ENCODE measurements around the gene ARID3C.
A peak's percentile ranks its signal among the peaks of the same experiment; 100 is the strongest.
"Not testable (repeated sequence)": the region's sequence is repeated elsewhere in the genome, so short reads cannot be mapped to it uniquely, and the experiment has no call there.

ARID3C gene

DNA sequence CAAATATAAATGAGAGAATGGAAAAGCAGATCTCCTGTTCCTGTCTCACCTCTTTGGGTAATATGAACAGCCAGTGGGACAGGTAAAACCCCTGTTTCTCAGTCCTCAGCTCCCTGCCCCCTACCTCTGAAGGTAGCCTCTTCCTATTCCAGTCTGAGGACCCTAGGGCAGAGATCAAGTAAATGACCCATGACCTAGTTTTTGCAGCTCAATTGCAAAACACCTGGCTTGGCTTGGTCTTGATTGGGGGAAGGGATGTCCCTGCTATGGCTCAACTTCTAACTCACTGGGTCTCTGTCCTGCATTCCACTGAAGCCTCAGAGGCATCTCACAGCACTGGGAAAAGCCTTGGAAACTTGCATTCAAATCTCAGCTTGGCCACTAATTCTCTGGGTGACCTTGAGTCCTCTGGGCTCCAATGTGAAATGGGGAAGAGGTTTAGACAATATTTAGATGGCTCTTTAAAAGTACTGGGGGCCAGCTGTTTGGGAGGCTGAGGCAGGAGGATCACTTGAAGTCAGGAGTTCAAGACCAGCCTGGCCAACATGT lies 16.0 kb upstream of the ARID3C start:
- no peak for TF ChIP-seq ZNF274 (IDR thresholded peaks at IDR 0.05; ENCODE audit: low read depth, low read length)
- no peak overlapping the region for H3K4me3 ChIP-seq (ENCODE audit: low read length)

- no peak for TF ChIP-seq ZNF274 (IDR thresholded peaks at IDR 0.05; ENCODE audit: low read depth, low read length)
- H3K4me3 ChIP-seq (ENCODE audit: low read length) = no peak overlapping the region
Observed at GRCh38 chr9:34642679-34643078, 13.8 kb upstream of the ARID3C start.

GRCh38 chr9:34639322-34639721 lies 10.5 kb upstream of the ARID3C start:
- H3K4me3 ChIP-seq (ENCODE audit: low read length) = not testable (repeated sequence)

- H3K4me3 ChIP-seq (ENCODE audit: low read length) = peak overlapping the region; percentile 66; the same call in 1 of the 2 replicates
- no peak for TF ChIP-seq ZNF274 (IDR thresholded peaks at IDR 0.05; ENCODE audit: low read depth, low read length)
Observed at GRCh38 chr9:34638138-34638445, 9.2 kb upstream of the ARID3C start.

DNA sequence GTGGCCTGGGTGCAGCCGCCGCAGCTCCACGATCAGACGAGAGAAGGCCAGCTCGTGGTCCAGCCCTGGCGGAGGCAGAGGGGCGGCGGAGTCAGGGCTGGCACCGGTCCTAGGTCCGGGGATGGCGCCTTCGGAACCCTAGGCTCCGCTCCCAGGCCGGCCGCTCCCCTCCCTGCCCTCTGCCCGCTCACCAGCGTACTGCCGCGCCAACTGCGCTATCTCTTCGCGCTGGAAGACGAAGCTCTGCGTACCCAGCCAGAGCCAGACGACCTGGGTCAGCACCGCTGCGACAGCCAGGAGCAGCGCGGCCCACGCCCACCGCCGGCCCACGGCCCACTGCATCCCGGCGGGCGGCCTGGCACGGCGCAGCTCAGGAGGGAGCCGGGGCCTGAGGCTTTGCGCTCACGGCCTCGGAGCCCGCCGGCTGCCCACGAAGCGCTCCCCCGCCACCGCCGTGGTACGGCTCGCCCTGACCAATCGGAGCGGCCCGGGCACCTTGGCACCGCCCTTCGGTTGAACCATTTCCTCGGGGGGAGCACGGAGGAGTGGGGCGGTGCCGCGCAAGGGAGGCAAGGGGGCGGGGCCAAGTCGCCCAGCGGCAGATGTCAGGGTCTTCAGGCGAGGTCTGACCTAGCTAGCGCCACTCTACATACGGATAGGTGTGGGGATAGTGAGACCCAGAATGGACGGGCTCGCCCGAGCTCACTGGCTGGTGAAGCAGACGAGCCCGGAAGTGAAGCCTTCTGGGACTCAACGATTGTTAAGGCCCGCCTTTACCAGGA lies 8.7 kb upstream of the ARID3C start, which contains the start of gene SIGMAR1:
Gene SIGMAR1, minus strand, starts transcription at position 432 of the 782 bp plus-strand sequence. Its CDS starts 90 bp downstream, at position 342.
- no peak for TF ChIP-seq ZNF274 (IDR thresholded peaks at IDR 0.05; ENCODE audit: low read depth, low read length)
- H3K4me3 ChIP-seq (ENCODE audit: low read length) = peak within 1 kb of the TSS; percentile 66; the same call in 1 of the 2 replicates

DNA sequence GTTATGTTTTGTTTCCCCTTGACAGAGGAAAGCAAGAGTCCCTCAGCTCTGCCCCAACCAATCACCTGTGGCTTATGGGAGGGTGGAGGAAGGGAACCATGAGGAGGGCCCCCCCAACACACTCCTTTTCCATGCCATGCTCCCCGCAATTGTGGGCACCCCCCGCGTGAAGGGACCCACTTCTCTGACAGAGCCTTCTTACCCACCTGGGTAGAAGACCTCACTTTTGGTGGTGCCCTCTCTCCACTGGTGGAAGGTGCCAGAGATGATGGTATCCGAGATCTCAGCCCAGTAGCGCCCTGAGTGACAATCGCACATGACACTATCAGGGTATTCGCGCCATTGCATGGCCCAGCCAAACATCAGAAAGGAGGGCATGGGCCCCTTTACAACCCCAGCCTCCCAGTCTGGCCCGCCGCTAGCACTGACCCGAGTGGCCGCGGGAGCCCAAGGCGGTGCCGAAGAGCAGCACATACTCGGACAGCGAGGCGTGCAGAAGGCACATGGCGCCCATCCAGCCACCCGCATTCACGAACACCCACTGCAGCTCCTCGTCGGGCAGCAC lies 8.0 kb upstream of the ARID3C start:
- no peak for TF ChIP-seq ZNF274 (IDR thresholded peaks at IDR 0.05; ENCODE audit: low read depth, low read length)
- peak overlapping the region; percentile 66; the same call in 1 of the 2 replicates for H3K4me3 ChIP-seq (ENCODE audit: low read length)

DNA sequence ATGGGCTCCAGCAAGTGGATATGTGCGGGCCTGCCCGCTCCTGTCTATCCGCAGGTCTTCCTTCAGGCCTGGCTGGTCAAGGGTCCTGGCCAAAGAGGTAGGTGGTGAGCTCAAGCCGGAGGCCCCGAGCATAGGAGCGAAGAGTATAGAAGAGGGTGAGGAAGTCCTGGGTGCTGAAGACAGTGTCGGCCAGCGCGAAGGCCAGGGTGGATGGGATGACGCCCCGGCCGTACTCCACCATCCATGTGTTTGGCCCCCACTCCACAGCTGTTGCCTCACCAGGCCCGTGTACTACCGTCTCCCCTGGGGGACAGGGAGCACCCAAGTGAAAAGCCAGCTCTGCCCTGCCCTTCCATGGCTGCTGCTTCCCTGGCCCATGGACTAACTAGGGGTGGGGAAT lies 6.7 kb upstream of the ARID3C start:
- H3K4me3 ChIP-seq (ENCODE audit: low read length) = no peak overlapping the region

DNA sequence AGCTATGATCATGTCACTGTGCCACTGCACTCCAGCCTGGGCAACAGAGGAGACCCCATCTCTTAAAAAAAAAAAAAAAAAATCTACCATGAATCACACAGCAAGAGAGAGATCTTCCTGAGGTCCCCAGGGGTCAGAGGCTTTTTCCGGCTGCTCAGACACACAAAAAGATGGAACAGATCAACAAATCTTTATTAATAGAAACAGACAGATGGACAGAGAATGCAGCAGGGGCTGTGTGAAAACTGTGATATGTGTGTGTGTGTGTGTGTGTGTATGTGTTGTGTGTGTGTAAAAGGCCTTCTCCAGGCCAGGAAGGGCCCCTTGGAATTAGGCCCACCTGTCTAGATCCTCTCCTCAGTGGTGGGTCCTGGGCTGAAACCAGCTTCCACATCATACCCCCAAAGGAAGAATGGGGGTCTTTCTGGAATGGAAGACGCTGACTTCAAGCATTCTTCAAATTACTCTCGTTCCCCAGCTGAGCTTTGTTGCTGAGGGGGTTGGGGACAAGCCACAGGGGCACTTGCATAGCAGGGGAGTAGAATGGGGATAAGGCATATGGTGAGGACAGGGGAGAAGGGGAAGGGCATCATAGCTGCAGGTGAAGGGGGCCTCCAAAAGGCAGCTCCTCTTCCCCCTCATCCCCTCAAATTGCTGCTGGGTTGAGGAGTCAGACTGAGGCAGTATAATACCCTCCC lies 5.8 kb upstream of the ARID3C start:
- no peak overlapping the region for H3K4me3 ChIP-seq (ENCODE audit: low read length)
- no peak for TF ChIP-seq ZNF274 (IDR thresholded peaks at IDR 0.05; ENCODE audit: low read depth, low read length)

More for the DNA sequence above, 6.7 kb upstream of the ARID3C start:
- no peak for TF ChIP-seq ZNF274 (IDR thresholded peaks at IDR 0.05; ENCODE audit: low read depth, low read length)

- no peak overlapping the region for H3K4me3 ChIP-seq (ENCODE audit: low read length)
Observed at GRCh38 chr9:34633851-34634550, 5.1 kb upstream of the ARID3C start.

GRCh38 chr9:34633166-34633565 lies 4.3 kb upstream of the ARID3C start:
- TF ChIP-seq ZNF274 (IDR thresholded peaks at IDR 0.05; ENCODE audit: low read depth, low read length) = no peak
- H3K4me3 ChIP-seq (ENCODE audit: low read length) = no peak overlapping the region

More at GRCh38 chr9:34633851-34634550, 5.1 kb upstream of the ARID3C start:
- TF ChIP-seq ZNF274 (IDR thresholded peaks at IDR 0.05; ENCODE audit: low read depth, low read length) = no peak

GRCh38 chr9:34630402-34631154 lies 1.7 kb upstream of the ARID3C start:
- no peak for TF ChIP-seq ZNF274 (IDR thresholded peaks at IDR 0.05; ENCODE audit: low read depth, low read length)

GRCh38 chr9:34629491-34629808 lies 584 bp upstream of the ARID3C start:
- no peak for TF ChIP-seq ZNF274 (IDR thresholded peaks at IDR 0.05; ENCODE audit: low read depth, low read length)

More at GRCh38 chr9:34630402-34631154, 1.7 kb upstream of the ARID3C start:
- H3K4me3 ChIP-seq (ENCODE audit: low read length) = no peak overlapping the region

More at GRCh38 chr9:34629491-34629808, 584 bp upstream of the ARID3C start:
- H3K4me3 ChIP-seq (ENCODE audit: low read length) = no peak overlapping the region

Data from GM08714 (cell line).